GM20000 (cell line): ENCODE results near the gene CHRNB1.
"Not testable (repeated sequence)": the region's sequence is repeated elsewhere in the genome, so short reads cannot be mapped to it uniquely, and the experiment has no call there.

ENCODE experiments used
- DNase-seq: peaks from one replicate; pipeline ENCODE4 v3.0.0; 2012; ENCODE audit warnings: low spot score
- TF ChIP-seq, protein P1 (sequence below): IDR thresholded peaks from 2 replicates; pipeline ENCODE4 v1.5.1; 2012; ENCODE audit warnings: mild to moderate bottlenecking, control low read depth; ENCODE audit errors: extremely low read depth, missing control alignments

The CHRNB1 gene

DNA sequence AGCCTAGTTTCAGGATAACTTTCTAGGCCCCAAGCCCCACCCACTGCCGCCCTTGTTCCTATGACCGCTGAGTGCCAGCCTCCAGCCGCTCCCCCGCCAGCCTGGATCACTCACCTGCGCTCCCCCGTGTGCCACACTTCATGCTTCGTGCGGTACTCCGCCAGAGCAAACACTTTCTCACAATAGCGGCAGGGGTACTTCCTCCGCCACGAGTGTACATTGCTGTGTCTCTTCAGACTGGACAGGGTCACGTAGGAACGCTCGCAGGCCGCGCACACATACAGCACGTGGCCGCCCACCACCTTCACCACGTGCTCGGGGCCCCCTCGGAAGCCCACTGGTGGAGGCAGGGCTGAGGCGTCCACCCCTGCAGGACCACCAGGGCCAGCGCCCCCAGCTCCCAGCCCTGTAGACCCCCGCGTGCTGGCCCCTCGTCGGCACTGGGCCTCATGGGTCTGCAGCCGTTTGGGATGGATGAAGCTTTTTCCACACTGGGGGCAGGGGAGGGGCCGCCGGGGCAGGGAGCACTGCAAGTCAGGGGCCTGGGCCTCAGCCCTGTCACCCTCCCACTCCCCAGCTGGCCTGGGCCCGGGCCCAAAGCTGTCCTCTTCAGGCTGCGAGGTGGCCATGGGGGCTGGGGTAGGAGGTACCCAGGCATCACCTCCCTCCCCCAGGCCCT lies 20.9 kb downstream of the CHRNB1 start:
- TF ChIP-seq, protein P1, sequence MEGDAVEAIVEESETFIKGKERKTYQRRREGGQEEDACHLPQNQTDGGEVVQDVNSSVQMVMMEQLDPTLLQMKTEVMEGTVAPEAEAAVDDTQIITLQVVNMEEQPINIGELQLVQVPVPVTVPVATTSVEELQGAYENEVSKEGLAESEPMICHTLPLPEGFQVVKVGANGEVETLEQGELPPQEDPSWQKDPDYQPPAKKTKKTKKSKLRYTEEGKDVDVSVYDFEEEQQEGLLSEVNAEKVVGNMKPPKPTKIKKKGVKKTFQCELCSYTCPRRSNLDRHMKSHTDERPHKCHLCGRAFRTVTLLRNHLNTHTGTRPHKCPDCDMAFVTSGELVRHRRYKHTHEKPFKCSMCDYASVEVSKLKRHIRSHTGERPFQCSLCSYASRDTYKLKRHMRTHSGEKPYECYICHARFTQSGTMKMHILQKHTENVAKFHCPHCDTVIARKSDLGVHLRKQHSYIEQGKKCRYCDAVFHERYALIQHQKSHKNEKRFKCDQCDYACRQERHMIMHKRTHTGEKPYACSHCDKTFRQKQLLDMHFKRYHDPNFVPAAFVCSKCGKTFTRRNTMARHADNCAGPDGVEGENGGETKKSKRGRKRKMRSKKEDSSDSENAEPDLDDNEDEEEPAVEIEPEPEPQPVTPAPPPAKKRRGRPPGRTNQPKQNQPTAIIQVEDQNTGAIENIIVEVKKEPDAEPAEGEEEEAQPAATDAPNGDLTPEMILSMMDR = no peak

DNA sequence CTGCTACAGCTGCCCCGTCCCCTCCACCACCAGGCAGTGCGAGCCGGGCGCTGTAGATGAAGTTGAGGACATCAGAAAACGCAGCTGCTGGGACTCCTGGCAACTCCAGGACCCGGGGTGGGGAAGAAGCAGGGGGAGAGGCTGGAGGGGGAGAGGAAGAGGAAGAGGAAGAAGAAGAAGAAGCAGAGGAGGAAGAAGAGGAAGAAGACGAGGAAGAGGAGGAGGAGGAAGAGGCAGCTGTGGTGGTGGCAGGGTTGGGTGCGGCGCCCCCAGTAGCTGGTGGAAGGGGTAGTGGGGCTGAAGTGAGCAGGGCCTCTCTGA lies 21.4 kb downstream of the CHRNB1 start:
- TF ChIP-seq, protein P1 = no peak
- DNase-seq = no peak

More for the DNA sequence above, 20.9 kb downstream of the CHRNB1 start:
- no peak for DNase-seq

DNA sequence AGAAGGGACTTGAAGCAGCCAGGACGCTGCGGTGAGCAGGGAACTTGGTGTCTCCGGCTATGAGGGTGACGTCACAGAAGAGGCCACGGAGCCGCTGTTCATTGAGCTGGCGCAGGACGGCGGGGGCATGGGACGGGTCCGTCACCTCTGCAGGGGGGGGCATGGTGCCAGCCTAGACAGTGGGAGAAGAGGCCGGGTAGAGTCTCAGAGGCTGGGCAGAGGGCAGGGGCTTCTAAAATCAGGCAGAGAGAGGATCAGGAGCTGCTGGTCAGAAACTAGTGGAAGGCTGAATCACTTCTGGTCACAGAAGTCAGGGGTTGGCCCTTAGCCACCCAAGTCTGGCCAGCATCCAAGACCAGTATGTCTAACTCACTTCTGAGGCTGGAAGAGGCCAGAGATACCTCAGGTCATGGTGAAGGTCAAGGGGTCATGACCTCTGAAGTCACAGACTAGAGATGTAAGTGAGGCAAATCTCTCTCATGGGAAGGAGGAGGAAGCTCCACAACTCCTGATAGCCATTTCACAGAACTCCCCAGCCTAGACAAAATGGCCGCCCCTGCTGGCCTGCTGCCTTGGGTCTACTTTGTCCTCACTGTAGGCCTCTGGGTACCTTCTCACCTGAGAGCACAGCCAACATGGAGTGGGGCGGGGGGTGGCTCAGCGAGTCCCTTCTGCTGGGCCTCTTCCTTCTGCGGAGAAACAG lies 21.9 kb downstream of the CHRNB1 start:
- no peak for DNase-seq
- TF ChIP-seq, protein P1 = no peak

DNA sequence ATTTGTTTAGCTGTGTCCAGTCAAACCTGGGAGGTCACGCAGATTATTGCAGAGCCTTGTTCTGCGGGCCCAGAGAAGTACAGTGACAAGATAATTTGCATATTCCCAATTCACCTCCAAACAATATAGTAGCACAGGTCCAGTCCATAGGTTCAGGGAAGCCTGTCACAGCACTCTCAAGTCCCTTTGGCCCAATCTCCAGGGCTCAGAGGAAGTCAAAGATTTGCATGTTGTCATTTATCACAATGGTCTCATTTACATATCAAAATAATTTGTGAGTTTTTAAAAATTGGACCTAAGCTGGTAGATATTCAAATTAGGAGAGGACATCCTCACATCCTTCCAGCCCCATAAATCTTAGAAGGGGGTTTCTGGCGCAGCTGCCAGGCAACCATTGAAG lies 22.6 kb downstream of the CHRNB1 start:
- TF ChIP-seq, protein P1 = no peak
- DNase-seq = no peak

DNA sequence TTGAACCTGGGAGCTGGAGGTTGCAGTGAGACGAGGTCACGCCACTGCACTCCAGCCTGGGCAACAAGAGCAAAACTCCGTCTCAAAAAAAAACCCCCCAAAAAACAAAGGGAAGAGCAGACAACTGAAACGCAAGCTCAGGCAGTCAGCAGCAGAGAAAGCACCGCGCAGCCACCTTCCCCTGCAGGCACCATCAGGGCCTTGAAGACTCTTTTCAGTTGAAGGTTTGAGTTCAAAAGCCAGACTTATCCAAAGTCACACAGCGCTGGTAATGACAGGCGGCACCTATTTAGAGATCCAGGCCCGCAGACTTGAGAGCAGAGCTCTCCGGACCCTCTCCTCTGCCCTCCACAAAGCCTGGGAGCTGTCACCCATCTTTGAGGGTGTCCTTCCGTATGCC lies 23.4 kb downstream of the CHRNB1 start:
- DNase-seq = no peak
- TF ChIP-seq, protein P1 = no peak

DNA sequence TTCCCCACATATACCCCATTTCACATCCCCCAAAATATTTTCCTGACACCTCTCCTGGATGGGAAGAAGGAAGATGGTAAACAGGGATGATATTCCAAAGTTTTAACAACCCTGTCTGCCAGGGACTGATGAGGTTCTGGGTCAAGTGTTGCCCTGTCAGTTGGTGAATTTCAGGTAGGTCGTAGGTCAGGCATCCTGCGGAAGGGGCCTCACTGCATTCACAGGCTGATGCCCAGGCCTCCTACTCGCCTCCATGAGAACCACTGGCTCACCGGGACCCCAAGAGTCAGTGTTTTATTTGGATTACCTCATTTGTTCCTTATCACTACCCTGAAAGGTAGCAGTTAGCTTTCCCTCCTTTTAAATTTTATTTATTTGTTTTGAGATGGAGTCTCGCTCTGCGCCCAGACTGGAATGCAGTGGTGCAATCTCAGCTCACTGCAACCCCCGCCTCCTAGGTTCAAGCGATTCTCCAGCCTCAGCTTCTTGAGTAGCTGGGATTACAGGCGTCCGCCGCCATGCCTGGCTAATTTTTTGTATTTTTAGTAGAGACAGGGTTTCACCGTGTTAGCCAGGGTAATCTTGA lies 24.0 kb downstream of the CHRNB1 start:
- TF ChIP-seq, protein P1 = no peak
- DNase-seq = no peak

DNA sequence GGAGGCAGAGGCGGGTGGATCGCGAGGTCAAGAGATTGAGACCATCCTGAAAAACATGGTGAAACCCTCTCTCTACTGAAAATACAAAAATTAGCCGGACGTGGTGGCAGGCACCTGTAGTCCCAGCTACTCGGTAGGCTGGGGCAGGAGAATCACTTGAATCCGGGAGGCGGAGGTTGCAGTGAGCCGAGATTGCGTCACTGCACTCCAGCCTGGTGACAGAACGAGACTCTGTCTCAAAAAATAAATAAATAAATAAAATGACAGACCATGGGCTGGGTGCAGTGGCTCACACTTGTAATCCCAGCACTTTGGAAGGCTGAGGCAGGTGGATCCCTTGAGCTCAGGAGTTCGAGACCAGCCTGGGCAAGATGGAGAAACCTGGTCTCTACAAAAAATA lies 25.0 kb downstream of the CHRNB1 start:
- not testable (repeated sequence) for DNase-seq

DNA sequence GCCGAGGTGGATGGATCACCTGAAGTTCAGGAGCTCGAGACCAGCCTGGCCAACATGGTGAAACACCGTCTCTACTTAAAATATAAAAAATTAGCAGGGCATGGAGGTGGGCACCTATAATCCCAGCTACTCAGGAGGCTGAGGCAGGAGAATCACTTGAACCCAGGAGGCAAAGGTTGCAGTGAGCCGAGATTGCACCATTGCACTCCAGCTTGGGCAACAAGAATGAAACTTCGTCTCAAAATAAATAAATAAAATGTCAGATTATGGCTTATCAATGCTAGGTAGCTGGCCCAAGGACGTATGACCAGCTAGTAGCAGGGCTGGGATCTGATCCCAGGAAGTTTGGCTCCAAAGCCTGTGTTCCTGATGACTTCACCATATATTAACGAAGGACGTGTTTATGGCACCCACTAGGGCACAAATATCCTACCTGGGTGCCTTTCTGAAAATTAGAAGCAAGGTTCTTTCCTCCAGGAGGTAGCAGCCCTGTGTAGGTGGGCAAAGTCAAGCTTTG lies 25.7 kb downstream of the CHRNB1 start:
- DNase-seq = not testable (repeated sequence)
